MM.1S (cell line): ENCODE measurements around the gene KIAA1958.
A peak's percentile ranks its signal among the peaks of the same experiment; 100 is the strongest.

ENCODE experiments used
- EZH2 ChIP-seq: fragments of 300-600 bp; sonication (generic); optimal IDR thresholded peaks from 2 replicates; pipeline ENCODE3; 2017; ENCODE audit warnings: low read depth, mild to moderate bottlenecking, antibody characterized with exemption, low read length, mixed read lengths
- TF ChIP-seq, protein P1 (sequence below): fragments of 300-600 bp; sonication (generic); IDR thresholded peaks from 2 replicates; pipeline ENCODE4 v1.5.1; 2016; ENCODE audit warnings: antibody characterized with exemption, low read length, mixed read lengths

GRCh38 chr9:112443200-112443599 is 43.4 kb upstream of the KIAA1958 start:
- TF ChIP-seq EZH2: no peak
- TF ChIP-seq, protein P1, sequence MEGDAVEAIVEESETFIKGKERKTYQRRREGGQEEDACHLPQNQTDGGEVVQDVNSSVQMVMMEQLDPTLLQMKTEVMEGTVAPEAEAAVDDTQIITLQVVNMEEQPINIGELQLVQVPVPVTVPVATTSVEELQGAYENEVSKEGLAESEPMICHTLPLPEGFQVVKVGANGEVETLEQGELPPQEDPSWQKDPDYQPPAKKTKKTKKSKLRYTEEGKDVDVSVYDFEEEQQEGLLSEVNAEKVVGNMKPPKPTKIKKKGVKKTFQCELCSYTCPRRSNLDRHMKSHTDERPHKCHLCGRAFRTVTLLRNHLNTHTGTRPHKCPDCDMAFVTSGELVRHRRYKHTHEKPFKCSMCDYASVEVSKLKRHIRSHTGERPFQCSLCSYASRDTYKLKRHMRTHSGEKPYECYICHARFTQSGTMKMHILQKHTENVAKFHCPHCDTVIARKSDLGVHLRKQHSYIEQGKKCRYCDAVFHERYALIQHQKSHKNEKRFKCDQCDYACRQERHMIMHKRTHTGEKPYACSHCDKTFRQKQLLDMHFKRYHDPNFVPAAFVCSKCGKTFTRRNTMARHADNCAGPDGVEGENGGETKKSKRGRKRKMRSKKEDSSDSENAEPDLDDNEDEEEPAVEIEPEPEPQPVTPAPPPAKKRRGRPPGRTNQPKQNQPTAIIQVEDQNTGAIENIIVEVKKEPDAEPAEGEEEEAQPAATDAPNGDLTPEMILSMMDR: peak; percentile 55
